ENCODE measurements around the gene TTC28.

TTC28 gene

DNA sequence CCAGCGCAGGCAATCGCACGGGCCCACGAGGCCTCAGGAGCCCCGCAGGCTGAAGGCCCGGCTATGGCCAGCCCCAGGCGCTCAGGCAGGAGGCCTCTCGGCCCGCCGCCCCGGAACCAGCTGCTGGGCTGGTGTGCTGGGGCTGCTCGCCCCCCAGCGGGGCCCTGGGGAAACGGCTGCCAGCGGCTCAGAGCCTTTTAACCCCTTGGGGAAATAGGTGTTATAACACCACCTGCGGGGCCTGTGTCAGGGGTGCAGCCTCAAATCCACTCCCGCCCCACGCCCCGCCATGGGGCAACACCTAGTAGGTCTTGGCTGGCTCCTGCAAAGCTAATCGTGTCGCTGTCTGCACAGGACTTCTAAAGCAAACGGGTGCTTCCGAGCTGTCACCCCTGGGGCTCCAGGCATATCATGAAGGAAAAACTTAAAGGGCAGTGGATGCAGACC lies 237.4 kb downstream of the TTC28 start:
- peak overlapping the region; percentile 87 for H3K4me3 ChIP-seq (ENCODE audit: low read length, poor library complexity, severe bottlenecking)
- H3K36me3 ChIP-seq (ENCODE audit: insufficient read depth, low read length), result no peaks in the 10 kb centered on the region
- no peak for TF ChIP-seq EZH2phosphoT487 (IDR thresholded peaks at IDR 0.05; ENCODE audit: borderline replicate concordance)
- TF ChIP-seq, protein P1, sequence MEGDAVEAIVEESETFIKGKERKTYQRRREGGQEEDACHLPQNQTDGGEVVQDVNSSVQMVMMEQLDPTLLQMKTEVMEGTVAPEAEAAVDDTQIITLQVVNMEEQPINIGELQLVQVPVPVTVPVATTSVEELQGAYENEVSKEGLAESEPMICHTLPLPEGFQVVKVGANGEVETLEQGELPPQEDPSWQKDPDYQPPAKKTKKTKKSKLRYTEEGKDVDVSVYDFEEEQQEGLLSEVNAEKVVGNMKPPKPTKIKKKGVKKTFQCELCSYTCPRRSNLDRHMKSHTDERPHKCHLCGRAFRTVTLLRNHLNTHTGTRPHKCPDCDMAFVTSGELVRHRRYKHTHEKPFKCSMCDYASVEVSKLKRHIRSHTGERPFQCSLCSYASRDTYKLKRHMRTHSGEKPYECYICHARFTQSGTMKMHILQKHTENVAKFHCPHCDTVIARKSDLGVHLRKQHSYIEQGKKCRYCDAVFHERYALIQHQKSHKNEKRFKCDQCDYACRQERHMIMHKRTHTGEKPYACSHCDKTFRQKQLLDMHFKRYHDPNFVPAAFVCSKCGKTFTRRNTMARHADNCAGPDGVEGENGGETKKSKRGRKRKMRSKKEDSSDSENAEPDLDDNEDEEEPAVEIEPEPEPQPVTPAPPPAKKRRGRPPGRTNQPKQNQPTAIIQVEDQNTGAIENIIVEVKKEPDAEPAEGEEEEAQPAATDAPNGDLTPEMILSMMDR (conservative IDR thresholded peaks at IDR 0.05; ENCODE audit: low read length), result peak; percentile 91
- peaks cover 56% of the 10 kb centered on the region for H3K4me1 ChIP-seq (ENCODE audit: insufficient read depth, low read length, poor library complexity, severe bottlenecking)
- H3K4me2 ChIP-seq (ENCODE audit: low read depth, low read length, poor library complexity, severe bottlenecking), result peak overlapping the region; percentile 96
- H3K9me2 ChIP-seq (replicated peaks; ENCODE audit: low read depth, low read length), result no peaks in the 10 kb centered on the region
- peak overlapping the region; percentile 91 for H3K9ac ChIP-seq (ENCODE audit: low read depth, low read length, poor library complexity, severe bottlenecking)
- peaks cover 46% of the 10 kb centered on the region for H4K20me1 ChIP-seq (ENCODE audit: insufficient read depth, low read length, poor library complexity, severe bottlenecking)
- no peaks in the 10 kb centered on the region for H3K27me3 ChIP-seq (ENCODE audit: insufficient read depth, low read length, poor library complexity, severe bottlenecking)
- H2AFZ ChIP-seq (ENCODE audit: low read length), result peak overlapping the region; percentile 21; the same call in 1 of the 2 replicates
- H3K9me3 ChIP-seq (ENCODE audit: insufficient read depth, low read depth, low read length), result no peaks in the 10 kb centered on the region
- H3F3A ChIP-seq (ENCODE audit: low read depth), result no peaks in the 10 kb centered on the region
- peaks cover 62% of the 10 kb centered on the region for H3K79me2 ChIP-seq (ENCODE audit: insufficient read depth, low read length)

DNA sequence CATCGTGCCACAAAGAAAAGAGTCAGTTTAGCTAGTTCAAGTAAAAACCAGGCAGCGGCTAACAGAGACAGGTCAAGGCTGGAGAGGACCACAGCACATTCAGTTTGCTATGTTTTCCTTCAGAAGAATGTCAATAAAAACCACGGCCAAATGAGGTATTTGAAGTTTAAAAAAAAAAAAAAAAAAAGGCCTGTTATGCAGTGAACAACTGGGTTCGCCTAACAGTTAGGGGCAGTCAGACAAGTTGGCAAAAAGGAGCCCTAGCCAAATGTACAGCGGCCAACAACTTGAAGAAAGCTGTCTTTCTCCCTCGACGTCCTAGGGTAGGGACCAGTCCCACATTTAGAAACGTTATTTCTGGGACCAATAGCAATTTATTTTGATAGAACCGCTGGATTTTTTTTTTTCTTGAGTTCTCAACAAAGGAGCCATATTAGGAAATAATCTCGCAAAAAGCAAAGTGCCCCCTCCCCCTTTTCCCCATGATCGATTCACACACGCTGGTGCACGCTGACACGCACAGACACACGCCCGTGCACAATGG lies 237.8 kb downstream of the TTC28 start:
- Histone ChIP-seq H3K4me3 (ENCODE audit: low read length, poor library complexity, severe bottlenecking) (peak overlapping the region; percentile 87), H3F3A (ENCODE audit: low read depth) (no peaks in the 10 kb centered on the region), H3K9me3 (ENCODE audit: insufficient read depth, low read depth, low read length) (no peaks in the 10 kb centered on the region), H4K20me1 (ENCODE audit: insufficient read depth, low read length, poor library complexity, severe bottlenecking) (peaks cover 50% of the 10 kb centered on the region), H3K27me3 (ENCODE audit: insufficient read depth, low read length, poor library complexity, severe bottlenecking) (no peaks in the 10 kb centered on the region), H3K79me2 (ENCODE audit: insufficient read depth, low read length) (peaks cover 67% of the 10 kb centered on the region), H3K4me2 (ENCODE audit: low read depth, low read length, poor library complexity, severe bottlenecking) (peak overlapping the region; percentile 96), H3K36me3 (ENCODE audit: insufficient read depth, low read length) (no peaks in the 10 kb centered on the region), H2AFZ (ENCODE audit: low read length) (peak overlapping the region; percentile 21; the same call in 1 of the 2 replicates), H3K4me1 (ENCODE audit: insufficient read depth, low read length, poor library complexity, severe bottlenecking) (peaks cover 58% of the 10 kb centered on the region), H3K9me2 (replicated peaks; ENCODE audit: low read depth, low read length) (no peaks in the 10 kb centered on the region), H3K9ac (ENCODE audit: low read depth, low read length, poor library complexity, severe bottlenecking) (peak overlapping the region; percentile 91)
- TF ChIP-seq EZH2phosphoT487 (IDR thresholded peaks at IDR 0.05; ENCODE audit: borderline replicate concordance), result no peak
- TF ChIP-seq, protein P1 (conservative IDR thresholded peaks at IDR 0.05; ENCODE audit: low read length), result no peak

DNA sequence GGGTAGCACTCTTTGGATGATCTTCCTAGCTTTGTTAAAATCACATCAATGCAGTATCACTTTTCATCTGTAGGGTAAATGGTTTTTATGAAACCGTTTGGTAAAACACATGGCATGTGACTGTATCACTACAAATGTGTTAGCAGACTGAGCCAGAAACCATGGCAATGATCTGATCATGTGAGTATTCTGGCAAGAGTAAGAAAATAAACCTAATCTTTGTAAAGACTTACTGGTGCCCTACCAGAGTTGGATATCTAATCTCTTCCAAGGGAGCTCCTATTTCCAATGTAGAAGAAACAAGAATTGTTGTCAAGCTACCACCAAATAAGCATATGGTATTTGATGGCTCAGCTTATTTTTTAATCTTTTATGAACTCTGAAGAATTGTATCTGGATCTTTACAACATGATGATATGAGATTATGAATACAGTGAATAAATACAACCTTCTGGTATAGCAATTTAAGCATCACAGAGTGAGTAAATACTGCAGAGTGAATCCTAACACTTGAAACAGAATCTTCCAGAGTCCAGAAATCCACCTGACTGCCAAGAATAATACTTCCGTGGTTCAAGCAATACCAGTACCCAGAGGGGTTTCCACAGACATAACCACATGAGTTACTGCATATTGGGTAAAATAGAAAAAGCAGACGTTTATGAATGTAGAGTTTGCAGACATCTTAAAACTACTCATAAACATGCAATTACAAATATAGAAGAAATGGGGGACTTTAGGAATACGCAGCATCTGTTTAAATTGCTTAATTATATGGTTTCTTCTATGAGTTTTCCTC lies 238.8 kb downstream of the TTC28 start:
- Histone ChIP-seq H3K79me2 (ENCODE audit: insufficient read depth, low read length) (peaks cover 77% of the 10 kb centered on the region), H3F3A (ENCODE audit: low read depth) (no peaks in the 10 kb centered on the region), H3K9me2 (replicated peaks; ENCODE audit: low read depth, low read length) (no peaks in the 10 kb centered on the region), H3K4me1 (ENCODE audit: insufficient read depth, low read length, poor library complexity, severe bottlenecking) (peaks cover 68% of the 10 kb centered on the region), H3K4me3 (ENCODE audit: low read length, poor library complexity, severe bottlenecking) (peak overlapping the region; percentile 87), H3K36me3 (ENCODE audit: insufficient read depth, low read length) (no peaks in the 10 kb centered on the region), H3K27me3 (ENCODE audit: insufficient read depth, low read length, poor library complexity, severe bottlenecking) (no peaks in the 10 kb centered on the region), H3K9ac (ENCODE audit: low read depth, low read length, poor library complexity, severe bottlenecking) (peak overlapping the region; percentile 91), H3K4me2 (ENCODE audit: low read depth, low read length, poor library complexity, severe bottlenecking) (peak overlapping the region; percentile 96), H2AFZ (ENCODE audit: low read length) (no peak overlapping the region), H4K20me1 (ENCODE audit: insufficient read depth, low read length, poor library complexity, severe bottlenecking) (peaks cover 60% of the 10 kb centered on the region), H3K9me3 (ENCODE audit: insufficient read depth, low read depth, low read length) (no peaks in the 10 kb centered on the region)
- TF ChIP-seq, protein P1 (conservative IDR thresholded peaks at IDR 0.05; ENCODE audit: low read length), result no peak; the same call in 1 of the 2 replicates
- TF ChIP-seq EZH2phosphoT487 (IDR thresholded peaks at IDR 0.05; ENCODE audit: borderline replicate concordance), result no peak

Measured in Loucy (cell line).